Progenitor cell of endocrine pancreas (in vitro differentiated cells): ENCODE data around the gene NPTXR. TPM values are rescaled to one million over a fixed set of nuclear protein-coding genes. Genes with fewer than 3 reads are reported as not detected.
"Not testable (repeated sequence)": the region's sequence is repeated elsewhere in the genome, so short reads cannot be mapped to it uniquely, and the experiment has no call there.

Experiments used
- DNase-seq: peaks from one replicate; pipeline ENCODE4 v3.0.0; 2021; ENCODE audit warnings: low spot score; ENCODE audit not compliant: unreplicated experiment
- H3K27ac Mint-ChIP-seq: 2 replicates; pipeline ENCODE4 v1.8.0; 2021; ENCODE audit warnings: mild to moderate bottlenecking, moderate library complexity, mixed read lengths
- H3K27me3 Mint-ChIP-seq: 2 replicates; pipeline ENCODE4 v1.8.0; 2021; ENCODE audit warnings: mixed read lengths
- H3K36me3 Mint-ChIP-seq: 2 replicates; pipeline ENCODE4 v1.8.0; 2022; ENCODE audit warnings: mixed read lengths; ENCODE audit not compliant: insufficient read depth
- H3K4me1 Mint-ChIP-seq: 2 replicates; pipeline ENCODE4 v1.8.0; 2021; ENCODE audit warnings: low read depth, mixed read lengths
- H3K4me3 Mint-ChIP-seq: 2 replicates; pipeline ENCODE4 v1.8.0; 2021; ENCODE audit warnings: low read depth, mild to moderate bottlenecking, moderate library complexity, mixed read lengths
- H3K9me3 Mint-ChIP-seq: 2 replicates; pipeline ENCODE4 v1.8.0; 2021; ENCODE audit warnings: low read depth, mixed read lengths
- CTCF ChIP-seq: fragments of 200-600 bp; sonication (generic); IDR thresholded peaks from one replicate; pipeline ENCODE4 v1.5.0; 2021; ENCODE audit warnings: antibody characterized with exemption, mild to moderate bottlenecking; ENCODE audit not compliant: unreplicated experiment
- total RNA-seq: library from RNA; stranded (reverse); gene quantifications from 2 replicates; pipeline ENCODE4 v1.2.1, GENCODE V29; 2021

Gene NPTXR
- total RNA-seq, 1 donor from 2014 or later: 4.7 TPM

- Mint-ChIP-seq H3K36me3 (no peaks in the 10 kb centered on the region), H3K27me3 (peaks cover 54% of the 10 kb centered on the region), H3K4me1 (no peaks in the 10 kb centered on the region), H3K4me3 (no peak overlapping the region), H3K27ac (no peak overlapping the region), H3K9me3 (no peaks in the 10 kb centered on the region)
- no peak for DNase-seq
- no peak for TF ChIP-seq CTCF
These were observed 28.0 kb downstream of the NPTXR start for GRCh38 chr22:38815842-38816241.

DNA sequence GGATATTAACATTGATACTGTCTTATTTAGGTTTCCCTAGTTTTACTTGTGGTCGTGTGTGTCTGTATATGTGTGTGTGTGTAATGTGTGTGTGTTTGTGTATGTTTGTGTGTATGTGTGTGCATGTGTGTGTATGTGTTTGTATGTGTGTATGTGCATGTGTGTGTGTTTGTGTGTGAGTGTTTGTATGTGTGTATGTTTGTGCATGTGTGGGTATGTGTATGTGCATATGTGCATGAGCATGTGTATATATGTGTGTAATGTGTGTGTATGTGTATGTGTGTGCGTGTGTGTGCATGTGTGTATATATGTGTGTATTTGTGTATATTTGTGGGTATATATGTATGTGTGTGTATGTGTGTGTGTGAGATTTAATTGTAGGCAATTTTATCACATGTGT, 32.6 kb downstream of the NPTXR start:
- Mint-ChIP-seq H3K36me3 (no peaks in the 10 kb centered on the region), H3K27ac (no peak overlapping the region), H3K9me3 (peaks cover 5% of the 10 kb centered on the region), H3K4me1 (no peaks in the 10 kb centered on the region), H3K4me3 (no peak overlapping the region), H3K27me3 (peaks cover 21% of the 10 kb centered on the region)
- no peak for TF ChIP-seq CTCF
- no peak for DNase-seq

DNA sequence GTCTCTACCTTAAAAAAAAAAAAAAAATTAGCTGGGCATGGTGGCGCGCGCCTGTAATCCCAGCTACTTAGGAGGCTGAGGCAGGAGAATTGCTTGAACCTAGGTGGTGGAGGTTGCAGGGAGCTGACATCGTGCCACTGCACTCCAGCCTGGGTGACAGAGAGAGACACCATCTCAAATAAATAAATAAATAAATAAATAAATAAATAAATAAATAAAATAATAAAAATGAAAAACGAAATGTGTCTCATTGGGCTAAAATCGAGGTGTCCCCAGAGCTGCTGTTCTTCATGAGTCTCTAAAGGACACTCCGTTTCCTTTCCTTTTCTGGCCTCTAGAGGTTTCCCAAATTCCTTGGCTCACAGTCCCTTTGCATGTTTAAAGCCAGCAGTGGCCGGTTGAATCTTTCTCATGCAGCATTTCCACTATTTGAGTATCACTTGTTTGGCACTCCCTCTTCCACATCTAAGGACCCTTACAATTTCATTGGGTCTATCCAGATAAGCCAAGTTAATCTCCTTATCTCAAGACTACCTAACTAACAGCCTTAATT, 38.7 kb downstream of the NPTXR start:
- Mint-ChIP-seq H3K27ac (peak overlapping the region; percentile 8), H3K27me3 (peaks cover 38% of the 10 kb centered on the region)

GRCh38 chr22:38802671-38803121, 41.1 kb downstream of the NPTXR start:
- Mint-ChIP-seq H3K4me1 (no peaks in the 10 kb centered on the region), H3K36me3 (no peaks in the 10 kb centered on the region), H3K9me3 (no peaks in the 10 kb centered on the region), H3K27me3 (peaks cover 60% of the 10 kb centered on the region), H3K27ac (no peak overlapping the region), H3K4me3 (no peak overlapping the region)
- no peak for DNase-seq
- no peak for TF ChIP-seq CTCF

More for the DNA sequence above, 38.7 kb downstream of the NPTXR start:
- not testable (repeated sequence) for H3K4me1 Mint-ChIP-seq, H3K4me3 Mint-ChIP-seq, H3K36me3 Mint-ChIP-seq, H3K9me3 Mint-ChIP-seq, DNase-seq

GRCh38 chr22:38799265-38800002, 44.4 kb downstream of the NPTXR start:
- H3K4me3 Mint-ChIP-seq: no peak overlapping the region
- no peak for TF ChIP-seq CTCF
- H3K4me1 Mint-ChIP-seq: no peaks in the 10 kb centered on the region
- H3K9me3 Mint-ChIP-seq: no peaks in the 10 kb centered on the region
- no peak for DNase-seq
- H3K27me3 Mint-ChIP-seq: peaks cover 85% of the 10 kb centered on the region
- H3K27ac Mint-ChIP-seq: no peak overlapping the region
- H3K36me3 Mint-ChIP-seq: no peaks in the 10 kb centered on the region

GRCh38 chr22:38798496-38798895, 45.3 kb downstream of the NPTXR start:
- Mint-ChIP-seq H3K36me3 (no peaks in the 10 kb centered on the region), H3K27me3 (peaks cover 77% of the 10 kb centered on the region), H3K9me3 (no peaks in the 10 kb centered on the region), H3K27ac (no peak overlapping the region), H3K4me1 (no peaks in the 10 kb centered on the region), H3K4me3 (no peak overlapping the region)
- DNase-seq: no peak
- no peak for TF ChIP-seq CTCF
